Measurements from ENCODE around the gene IL15RA. TPM values are rescaled to one million over a fixed set of nuclear protein-coding genes. Genes with fewer than 3 reads are reported as not detected.
"Not testable (repeated sequence)": the region's sequence is repeated elsewhere in the genome, so short reads cannot be mapped to it uniquely, and the experiment has no call there.

The IL15RA gene
- total and polyA plus RNA-seq, 3 experiments from 2014 or later: 19.8 to 33.5 (median 30.1) TPM

- peak overlapping the region in 1 of 8 donors; percentile 48 for H3K27ac Mint-ChIP-seq
- H3K27ac ChIP-seq (ENCODE audit: low read depth, low read length); H3K4me1 ChIP-seq (ENCODE audit: insufficient read depth, low read length); DNase-seq; H3K27me3 ChIP-seq (ENCODE audit: insufficient read depth, low read length, poor library complexity, severe bottlenecking); H3K9me3 Mint-ChIP-seq; H3K27me3 Mint-ChIP-seq; H3K36me3 Mint-ChIP-seq; H3K9me3 ChIP-seq (ENCODE audit: low read length); CTCF ChIA-PET; POLR2A ChIA-PET; H3K36me3 ChIP-seq (ENCODE audit: insufficient read depth, low read length); H3K4me1 Mint-ChIP-seq; H3K4me3 ChIP-seq (ENCODE audit: low read length): not testable (repeated sequence)
- H3K4me3 Mint-ChIP-seq: peak overlapping the region in 2 of 7 donors; percentile 18 to 53
Observed at GRCh38 chr10:5946419-5946775, 30.9 kb downstream of the IL15RA start.

GRCh38 chr10:5945561-5946418, 31.6 kb downstream of the IL15RA start:
- Mint-ChIP-seq H3K4me3 (peak overlapping the region in 4 of 7 donors; percentile 23 to 87 (median 54)), H3K9me3 (no peaks in the 10 kb centered on the region)

GRCh38 chr10:5945190-5945509, 32.2 kb downstream of the IL15RA start:
- H3K36me3 ChIP-seq (ENCODE audit: insufficient read depth, low read length): no peaks in the 10 kb centered on the region
- DNase-seq: no peak
- no peak overlapping the region for H3K27ac ChIP-seq (ENCODE audit: low read depth, low read length)
- no peaks in the 10 kb centered on the region for H3K27me3 ChIP-seq (ENCODE audit: insufficient read depth, low read length, poor library complexity, severe bottlenecking)
- no peak overlapping the region for H3K4me3 Mint-ChIP-seq
- H3K4me1 Mint-ChIP-seq: peaks cover 5 to 8% (median 7%) of the 10 kb centered on the region in 3 donors
- H3K27ac Mint-ChIP-seq: peak overlapping the region in 1 of 8 donors; percentile 43
- H3K9me3 ChIP-seq (ENCODE audit: low read length): no peaks in the 10 kb centered on the region
- peaks cover 0 to 2% (median 0%) of the 10 kb centered on the region in 3 donors for H3K36me3 Mint-ChIP-seq
- no peak overlapping the region for H3K4me3 ChIP-seq (ENCODE audit: low read length)
- no peaks in the 10 kb centered on the region for H3K27me3 Mint-ChIP-seq
- ChIA-PET POLR2A (no interaction called here), CTCF (no interaction called here)
- H3K4me1 ChIP-seq (ENCODE audit: insufficient read depth, low read length): no peaks in the 10 kb centered on the region
- H3K9me3 Mint-ChIP-seq: no peaks in the 10 kb centered on the region

More at GRCh38 chr10:5945561-5946418, 31.6 kb downstream of the IL15RA start:
- no peak overlapping the region for H3K4me3 ChIP-seq (ENCODE audit: low read length)
- Mint-ChIP-seq H3K27me3 (no peaks in the 10 kb centered on the region), H3K36me3 (peaks cover 0 to 3% (median 0%) of the 10 kb centered on the region in 3 donors), H3K27ac (peak overlapping the region in 2 of 8 donors; percentile 5 to 48), H3K4me1 (peaks cover 5 to 8% (median 7%) of the 10 kb centered on the region in 3 donors)
- POLR2A ChIA-PET: no interaction called here
- CTCF ChIA-PET: no interaction called here
- no peaks in the 10 kb centered on the region for H3K36me3 ChIP-seq (ENCODE audit: insufficient read depth, low read length)
- H3K27me3 ChIP-seq (ENCODE audit: insufficient read depth, low read length, poor library complexity, severe bottlenecking): no peaks in the 10 kb centered on the region
- no peak for DNase-seq
- H3K4me1 ChIP-seq (ENCODE audit: insufficient read depth, low read length): no peaks in the 10 kb centered on the region
- H3K27ac ChIP-seq (ENCODE audit: low read depth, low read length): no peak overlapping the region
- no peaks in the 10 kb centered on the region for H3K9me3 ChIP-seq (ENCODE audit: low read length)

- H3K4me1 ChIP-seq (ENCODE audit: insufficient read depth, low read length): no peaks in the 10 kb centered on the region
- CTCF ChIA-PET: no interaction called here
- no peaks in the 10 kb centered on the region for H3K9me3 ChIP-seq (ENCODE audit: low read length)
- H3K27me3 Mint-ChIP-seq: no peaks in the 10 kb centered on the region
- no peaks in the 10 kb centered on the region for H3K36me3 ChIP-seq (ENCODE audit: insufficient read depth, low read length)
- POLR2A ChIA-PET: no interaction called here
- no peak overlapping the region for H3K4me3 ChIP-seq (ENCODE audit: low read length)
- H3K4me3 Mint-ChIP-seq: no peak overlapping the region
- no peak for DNase-seq
- H3K36me3 Mint-ChIP-seq: no peaks in the 10 kb centered on the region
- no peaks in the 10 kb centered on the region for H3K27me3 ChIP-seq (ENCODE audit: insufficient read depth, low read length, poor library complexity, severe bottlenecking)
- H3K4me1 Mint-ChIP-seq: peaks cover 5 to 8% (median 7%) of the 10 kb centered on the region in 3 donors
- H3K27ac ChIP-seq (ENCODE audit: low read depth, low read length): no peak overlapping the region
- no peak overlapping the region for H3K27ac Mint-ChIP-seq
- no peaks in the 10 kb centered on the region for H3K9me3 Mint-ChIP-seq
Observed at GRCh38 chr10:5944389-5945189, 32.8 kb downstream of the IL15RA start.

- H3K27ac Mint-ChIP-seq: peak overlapping the region in 1 of 8 donors; percentile 12
- H3K36me3 Mint-ChIP-seq: peaks cover under 1 to 4% (median 4%) of the 10 kb centered on the region in 3 donors
- ChIA-PET POLR2A (no interaction called here), CTCF (no interaction called here)
- Histone ChIP-seq H3K4me3 (ENCODE audit: low read length) (no peak overlapping the region), H3K9me3 (ENCODE audit: low read length) (no peaks in the 10 kb centered on the region), H3K4me1 (ENCODE audit: insufficient read depth, low read length) (no peaks in the 10 kb centered on the region), H3K27ac (ENCODE audit: low read depth, low read length) (no peak overlapping the region), H3K27me3 (ENCODE audit: insufficient read depth, low read length, poor library complexity, severe bottlenecking) (no peaks in the 10 kb centered on the region), H3K36me3 (ENCODE audit: insufficient read depth, low read length) (no peaks in the 10 kb centered on the region)
- peaks cover 6 to 8% (median 7%) of the 10 kb centered on the region in 3 donors for H3K4me1 Mint-ChIP-seq
- H3K4me3 Mint-ChIP-seq: peak overlapping the region in 1 of 7 donors; percentile 13
- no peaks in the 10 kb centered on the region for H3K27me3 Mint-ChIP-seq
- H3K9me3 Mint-ChIP-seq: no peaks in the 10 kb centered on the region
- DNase-seq: no peak
Observed at GRCh38 chr10:5943536-5943935, 33.8 kb downstream of the IL15RA start.

- Histone ChIP-seq H3K36me3 (ENCODE audit: insufficient read depth, low read length) (no peaks in the 10 kb centered on the region), H3K27me3 (ENCODE audit: insufficient read depth, low read length, poor library complexity, severe bottlenecking) (no peaks in the 10 kb centered on the region), H3K4me3 (ENCODE audit: low read length) (no peak overlapping the region), H3K4me1 (ENCODE audit: insufficient read depth, low read length) (no peaks in the 10 kb centered on the region), H3K9me3 (ENCODE audit: low read length) (no peaks in the 10 kb centered on the region), H3K27ac (ENCODE audit: low read depth, low read length) (no peak overlapping the region)
- H3K27ac Mint-ChIP-seq: no peak overlapping the region
- ChIA-PET POLR2A (no interaction called here), CTCF (no interaction called here)
- peaks cover 7 to 10% (median 8%) of the 10 kb centered on the region in 3 donors for H3K4me1 Mint-ChIP-seq
- no peaks in the 10 kb centered on the region for H3K9me3 Mint-ChIP-seq
- H3K4me3 Mint-ChIP-seq: no peak overlapping the region
- H3K36me3 Mint-ChIP-seq: peaks cover 11 to 15% (median 11%) of the 10 kb centered on the region in 3 donors
- no peak for DNase-seq
- no peaks in the 10 kb centered on the region for H3K27me3 Mint-ChIP-seq
Observed at GRCh38 chr10:5942474-5942873, 34.9 kb downstream of the IL15RA start.

GRCh38 chr10:5942001-5942400, 35.3 kb downstream of the IL15RA start:
- H3K27ac ChIP-seq (ENCODE audit: low read depth, low read length): no peak overlapping the region
- Mint-ChIP-seq H3K4me1 (peaks cover 7 to 10% (median 8%) of the 10 kb centered on the region in 3 donors), H3K27me3 (no peaks in the 10 kb centered on the region), H3K9me3 (no peaks in the 10 kb centered on the region), H3K4me3 (no peak overlapping the region), H3K27ac (no peak overlapping the region), H3K36me3 (peaks cover 11 to 18% (median 11%) of the 10 kb centered on the region in 3 donors)
- H3K27me3 ChIP-seq (ENCODE audit: insufficient read depth, low read length, poor library complexity, severe bottlenecking): no peaks in the 10 kb centered on the region
- no peaks in the 10 kb centered on the region for H3K9me3 ChIP-seq (ENCODE audit: low read length)
- H3K4me3 ChIP-seq (ENCODE audit: low read length): no peak overlapping the region
- ChIA-PET CTCF (no interaction called here), POLR2A (no interaction called here)
- DNase-seq: no peak
- H3K36me3 ChIP-seq (ENCODE audit: insufficient read depth, low read length): no peaks in the 10 kb centered on the region
- H3K4me1 ChIP-seq (ENCODE audit: insufficient read depth, low read length): no peaks in the 10 kb centered on the region

- H3K4me3 Mint-ChIP-seq: no peak overlapping the region
- H3K27ac Mint-ChIP-seq: no peak overlapping the region
- H3K27me3 ChIP-seq (ENCODE audit: insufficient read depth, low read length, poor library complexity, severe bottlenecking): no peaks in the 10 kb centered on the region
- DNase-seq: no peak
- no peak overlapping the region for H3K4me3 ChIP-seq (ENCODE audit: low read length)
- ChIA-PET POLR2A (no interaction called here), CTCF (no interaction called here)
- peaks cover 11 to 23% (median 13%) of the 10 kb centered on the region in 3 donors for H3K36me3 Mint-ChIP-seq
- no peaks in the 10 kb centered on the region for H3K36me3 ChIP-seq (ENCODE audit: insufficient read depth, low read length)
- H3K9me3 ChIP-seq (ENCODE audit: low read length): no peaks in the 10 kb centered on the region
- H3K27ac ChIP-seq (ENCODE audit: low read depth, low read length): no peak overlapping the region
- no peaks in the 10 kb centered on the region for H3K27me3 Mint-ChIP-seq
- no peaks in the 10 kb centered on the region for H3K9me3 Mint-ChIP-seq
- H3K4me1 Mint-ChIP-seq: peaks cover 7 to 10% (median 8%) of the 10 kb centered on the region in 3 donors
- no peaks in the 10 kb centered on the region for H3K4me1 ChIP-seq (ENCODE audit: insufficient read depth, low read length)
Observed at GRCh38 chr10:5941579-5941978, 35.8 kb downstream of the IL15RA start.

Measured in CD8-positive, alpha-beta memory T cell (primary cell).